ENCODE results near the gene LINGO3. TPM values are rescaled to one million over a fixed set of nuclear protein-coding genes. Genes with fewer than 3 reads are reported as not detected.

Gene LINGO3
- total and polyA plus RNA-seq, 2 of the 8 experiments (the other 6 are each of a cell fraction or from before 2014, with no cell fraction given), result 0.59 TPM; not detected in 1

DNA sequence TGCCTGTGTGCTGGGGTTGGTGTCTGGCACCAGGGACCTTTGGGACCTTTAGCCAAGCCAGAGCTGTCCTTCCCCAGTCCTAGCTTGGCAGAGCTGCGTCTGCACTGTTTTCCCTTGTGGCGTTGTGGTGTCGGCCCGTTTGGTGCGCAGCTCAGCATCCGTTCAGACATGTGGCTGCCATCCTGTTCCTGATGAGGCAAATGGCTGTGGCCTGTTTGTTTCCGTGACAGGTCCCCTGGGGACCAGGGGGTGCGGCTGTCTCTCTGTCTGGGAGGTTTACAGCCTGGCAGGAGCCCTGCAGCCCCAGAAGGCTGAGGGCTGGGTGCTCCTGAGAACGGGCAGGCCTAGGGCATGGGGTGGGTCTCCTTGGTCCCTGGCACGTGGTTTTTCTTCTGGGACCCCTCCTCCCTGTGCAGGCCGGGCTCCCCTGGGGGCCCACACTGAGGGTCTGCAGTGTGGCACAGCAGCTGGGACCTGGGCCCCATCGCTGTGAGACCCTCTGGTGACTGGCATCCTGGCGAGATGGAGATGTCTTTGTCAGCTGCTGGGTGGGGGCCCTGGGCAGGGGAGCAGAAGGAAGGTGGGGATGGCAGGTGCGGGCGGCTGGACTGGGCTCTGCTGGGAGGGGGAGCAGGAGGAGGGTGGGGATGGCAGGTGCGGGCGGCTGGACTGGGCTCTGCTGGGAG, 24.5 kb upstream of the LINGO3 start (continued):
- TF ChIP-seq ASH2L (IDR thresholded peaks at IDR 0.05; ENCODE audit: low read length) (no peak), SP1 (IDR thresholded peaks at IDR 0.05; ENCODE audit: low read depth, low read length) (no peak)
